ENCODE measurements around the gene PLSCR1.

- TF ChIP-seq CTCF (IDR thresholded peaks at IDR 0.05; ENCODE audit: insufficient read depth, low read length) (no peak), REST (IDR thresholded peaks at IDR 0.05; ENCODE audit: insufficient replicate concordance, low read depth) (no peak), SPI1 (IDR thresholded peaks at IDR 0.05; ENCODE audit: borderline replicate concordance, low read depth) (no peak)
These were observed 46.1 kb upstream of the PLSCR1 start for GRCh38 chr3:146590521-146590920.

All from HL-60 (cell line).